Activated effector memory CD4-positive, alpha-beta T cell treated with Interleukin-2 at 50 U/mL for 16 hours (primary cell): ENCODE measurements around the gene TMEM248.
A peak's percentile ranks its signal among the peaks of the same experiment; 100 is the strongest.
"Not testable (repeated sequence)": the region's sequence is repeated elsewhere in the genome, so short reads cannot be mapped to it uniquely, and the experiment has no call there.

Experiments
- DNase-seq: peaks from one replicate; pipeline ENCODE4 v3.0.0-alpha.2; 2020

The TMEM248 gene

DNA sequence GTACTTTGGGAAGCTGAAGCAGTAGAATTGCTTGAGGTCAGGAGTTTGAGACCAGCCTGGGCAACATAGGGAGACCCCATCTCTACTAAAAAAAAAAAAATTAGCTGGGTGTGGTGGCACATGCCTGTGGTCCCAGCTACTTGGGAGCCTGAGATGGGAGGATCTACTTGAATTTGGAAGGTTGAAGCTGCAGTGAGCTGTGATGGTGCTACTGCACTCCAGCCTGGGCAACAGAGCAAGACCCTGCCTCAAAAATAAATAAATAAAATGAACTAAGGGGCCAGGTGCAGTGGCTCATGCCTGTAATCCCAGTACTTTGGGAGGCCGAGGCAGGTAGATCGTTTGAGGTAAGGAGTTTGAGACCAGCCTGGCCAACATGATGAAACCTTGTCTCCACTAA, 9.8 kb upstream of the TMEM248 start:
- not testable (repeated sequence) for DNase-seq

DNA sequence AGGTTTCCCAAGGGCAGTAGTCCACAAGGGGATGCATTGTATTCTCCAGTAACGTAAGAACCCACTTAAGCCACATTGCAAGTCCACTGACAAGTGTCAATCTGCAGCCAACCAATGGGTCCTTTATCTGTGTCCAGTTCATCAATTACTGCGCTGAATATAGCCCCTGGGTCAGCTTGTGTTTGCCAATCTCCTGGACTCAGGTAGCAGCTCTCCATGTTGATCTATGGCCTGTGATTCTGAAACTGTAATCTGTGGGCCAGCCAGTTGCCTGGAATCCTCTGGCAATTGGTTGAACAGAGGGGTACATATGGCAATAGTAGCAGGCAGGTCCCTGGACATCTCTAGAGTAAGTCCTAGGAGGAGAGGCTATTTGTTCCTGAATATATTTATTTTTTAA, 8.8 kb upstream of the TMEM248 start:
- no peak for DNase-seq

DNA sequence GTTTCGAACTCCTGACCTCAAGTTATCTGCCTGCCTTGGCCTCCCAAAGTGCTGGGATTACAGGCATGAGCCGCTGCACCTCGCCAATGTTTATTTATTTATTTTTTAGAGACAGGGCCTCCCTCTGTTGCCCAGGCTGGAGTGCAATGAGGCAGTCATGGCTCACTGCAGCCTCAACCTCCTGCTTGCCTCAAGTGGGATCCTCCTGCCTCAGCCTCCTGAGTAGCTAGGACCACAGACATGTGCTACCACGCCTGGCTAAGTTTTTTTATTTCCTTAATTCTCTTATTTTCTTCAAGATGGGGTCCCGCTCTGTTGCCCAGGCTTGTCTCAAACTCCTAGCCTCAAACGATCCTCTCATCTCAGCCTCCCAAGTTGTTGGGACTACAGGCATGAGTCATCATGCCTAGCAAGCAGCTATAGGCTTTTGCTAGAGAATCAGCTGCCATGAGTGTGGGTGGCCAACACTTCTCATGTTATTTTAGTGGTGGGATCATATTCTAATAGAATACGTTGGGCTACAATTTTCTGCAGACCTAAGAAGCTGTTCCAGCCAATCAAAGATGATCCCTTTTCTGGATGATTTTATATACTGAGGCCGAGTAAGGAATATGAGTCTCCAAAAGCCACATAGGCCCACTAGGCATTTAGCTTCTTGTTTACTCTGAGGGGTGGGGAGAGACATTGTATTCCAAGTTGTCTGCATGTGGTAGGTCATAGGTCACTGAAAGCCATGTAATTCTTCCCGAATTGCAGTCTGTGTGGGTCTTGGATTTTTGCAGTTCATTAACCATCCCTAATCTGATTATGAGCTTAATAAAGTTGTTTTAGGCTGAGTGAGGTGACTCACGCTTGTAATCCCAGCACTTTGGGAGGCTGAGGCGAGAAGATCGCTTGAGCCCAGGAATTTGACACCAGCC, 7.6 kb upstream of the TMEM248 start:
- no peak for DNase-seq

DNA sequence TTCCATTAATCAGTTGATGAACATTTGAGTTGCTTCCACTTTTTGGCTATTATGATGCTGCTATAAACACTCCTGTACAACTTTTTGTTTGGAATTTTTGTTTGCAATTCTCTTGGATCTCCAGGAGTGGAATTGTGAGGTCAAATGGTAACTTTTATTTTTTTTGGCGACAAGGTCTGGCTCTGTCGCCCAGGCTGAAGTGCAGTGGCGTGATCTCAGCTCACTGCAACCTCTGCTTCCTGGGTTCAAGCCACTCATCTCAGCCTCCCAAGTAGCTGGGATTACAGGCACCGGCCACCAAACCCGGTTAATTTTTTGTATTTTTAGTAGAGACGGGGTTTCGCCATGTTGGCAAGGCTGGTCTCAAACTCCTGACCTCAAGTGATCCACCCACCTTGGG, 3.1 kb upstream of the TMEM248 start:
- DNase-seq: not testable (repeated sequence)

DNA sequence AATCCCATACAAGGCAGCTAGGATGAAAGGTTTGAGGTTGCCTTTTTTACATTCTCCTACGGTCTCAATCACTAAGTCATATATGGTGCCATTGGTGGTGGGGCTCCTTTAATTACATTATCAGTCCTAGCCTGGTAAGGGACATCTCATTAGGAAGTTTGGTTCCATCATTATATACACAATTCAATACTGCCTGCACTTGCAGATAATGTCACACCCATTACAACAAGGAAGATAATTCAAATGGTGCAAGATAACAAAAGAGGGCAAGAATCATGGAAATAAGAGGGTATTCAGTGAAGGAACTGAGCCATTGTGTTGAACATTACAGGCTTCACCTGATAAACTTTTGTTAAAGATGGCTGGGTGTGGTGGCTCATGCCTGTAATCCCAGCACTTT, 1.7 kb upstream of the TMEM248 start:
- no peak for DNase-seq

DNA sequence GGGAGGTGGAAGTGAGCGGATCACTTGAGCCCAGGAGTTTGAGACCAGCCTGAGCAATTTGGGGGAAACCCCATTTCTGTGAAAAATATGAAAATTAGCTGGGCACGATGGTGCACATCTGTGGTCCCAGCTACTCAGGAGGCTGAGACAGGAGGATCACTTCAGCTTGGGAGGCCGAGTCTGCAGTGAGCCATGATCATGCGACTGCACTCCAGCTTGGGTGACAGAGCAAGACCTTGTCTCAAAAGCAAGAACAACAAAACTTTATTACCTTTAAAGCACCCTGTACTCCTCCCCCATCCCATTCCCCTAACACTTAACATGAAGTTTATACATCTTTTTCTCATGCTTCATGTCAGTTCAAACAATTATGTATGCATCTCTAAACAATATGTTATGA, 1.3 kb upstream of the TMEM248 start:
- DNase-seq: no peak

DNA sequence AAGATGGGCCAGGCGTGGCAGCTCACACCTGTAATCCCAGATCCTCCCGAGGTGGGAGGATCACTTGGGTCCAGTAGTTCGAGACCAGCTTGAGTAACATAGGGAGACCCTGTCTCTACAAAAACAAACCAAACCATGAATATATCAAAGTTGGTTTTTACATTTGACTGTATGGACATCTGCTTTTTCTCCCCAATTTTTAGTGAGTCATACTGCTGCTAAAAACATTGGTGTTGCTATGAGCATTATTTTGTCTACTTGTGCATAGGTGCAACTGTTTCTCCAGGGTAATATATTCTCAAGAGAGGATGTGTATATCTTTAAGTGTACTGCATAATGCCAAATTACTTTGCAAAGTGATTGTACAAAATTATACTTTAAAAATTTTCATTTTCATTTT, 769 bp upstream of the TMEM248 start:
- no peak for DNase-seq

DNA sequence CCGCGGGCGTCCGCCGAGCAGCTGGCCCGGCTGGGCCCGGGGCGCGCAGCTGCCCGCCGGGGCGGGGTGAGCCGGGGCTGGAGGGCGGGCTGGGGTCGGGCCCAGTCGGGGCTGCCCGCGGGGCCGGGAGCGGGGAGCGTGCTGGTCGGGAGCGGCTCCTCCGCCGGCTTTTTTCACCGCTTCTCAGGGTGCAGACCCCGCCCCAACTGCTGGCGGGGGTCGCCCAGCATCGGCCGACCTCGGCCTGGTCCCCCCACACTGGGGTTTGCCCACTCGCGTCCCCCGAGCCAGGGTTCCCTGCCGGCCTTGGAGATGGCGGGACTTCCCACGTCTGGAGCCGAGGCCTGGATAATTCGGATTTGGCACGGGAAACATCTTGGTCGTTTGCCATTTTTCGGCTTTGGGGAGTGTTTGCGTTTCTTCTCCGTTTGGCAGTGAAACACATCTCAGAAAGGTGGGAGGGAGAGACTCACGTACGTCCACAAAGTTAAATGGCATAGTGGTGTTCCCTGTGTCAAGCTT, 432 bp downstream of the TMEM248 start:
- peak; percentile 2 for DNase-seq

DNA sequence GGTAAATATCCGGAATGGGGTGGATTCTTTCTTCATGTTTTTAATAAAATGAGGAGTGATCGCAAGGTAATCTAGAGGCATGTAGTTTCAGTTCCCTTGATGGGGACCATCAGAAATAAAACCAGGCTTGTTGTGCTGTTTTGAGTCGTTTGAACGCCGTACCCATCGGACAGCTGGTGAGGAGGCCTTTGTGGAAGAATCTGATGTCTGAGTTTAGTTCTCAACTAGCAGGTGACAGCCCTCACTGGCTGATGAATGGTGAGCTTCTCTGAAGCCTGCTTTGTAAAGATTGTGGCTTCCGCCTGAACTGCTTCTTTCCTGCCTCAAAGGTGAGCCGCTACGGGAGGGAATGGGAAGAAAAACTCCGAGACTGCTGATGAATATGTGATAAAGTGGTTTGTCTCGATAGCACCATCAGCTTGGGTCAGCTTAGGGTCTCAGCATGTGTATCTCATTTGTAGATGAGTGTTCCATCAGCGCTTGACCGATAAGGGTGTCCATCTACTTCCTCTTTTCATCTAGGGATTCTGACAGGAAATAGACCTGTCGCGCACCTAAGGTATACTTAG, 977 bp downstream of the TMEM248 start:
- peak; percentile 25 for DNase-seq

DNA sequence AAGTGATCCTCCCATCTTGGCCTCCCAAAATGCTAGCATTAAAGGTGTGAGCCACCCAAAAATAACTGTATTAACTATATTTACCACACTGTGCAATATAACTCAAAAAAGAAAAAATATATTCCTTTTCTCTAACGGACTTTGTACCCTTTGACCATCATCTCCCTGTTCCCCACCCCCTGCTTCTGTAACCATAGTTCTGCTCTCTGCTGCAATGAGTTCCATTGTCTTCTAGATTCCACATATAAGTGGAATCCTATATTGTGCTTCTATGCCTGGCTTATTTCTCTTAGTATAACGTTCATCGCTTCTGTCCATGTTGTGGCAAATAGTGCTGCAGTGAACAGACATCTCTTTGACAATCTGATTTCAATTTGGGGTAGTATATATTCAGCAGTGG, 4.2 kb downstream of the TMEM248 start:
- DNase-seq: no peak

DNA sequence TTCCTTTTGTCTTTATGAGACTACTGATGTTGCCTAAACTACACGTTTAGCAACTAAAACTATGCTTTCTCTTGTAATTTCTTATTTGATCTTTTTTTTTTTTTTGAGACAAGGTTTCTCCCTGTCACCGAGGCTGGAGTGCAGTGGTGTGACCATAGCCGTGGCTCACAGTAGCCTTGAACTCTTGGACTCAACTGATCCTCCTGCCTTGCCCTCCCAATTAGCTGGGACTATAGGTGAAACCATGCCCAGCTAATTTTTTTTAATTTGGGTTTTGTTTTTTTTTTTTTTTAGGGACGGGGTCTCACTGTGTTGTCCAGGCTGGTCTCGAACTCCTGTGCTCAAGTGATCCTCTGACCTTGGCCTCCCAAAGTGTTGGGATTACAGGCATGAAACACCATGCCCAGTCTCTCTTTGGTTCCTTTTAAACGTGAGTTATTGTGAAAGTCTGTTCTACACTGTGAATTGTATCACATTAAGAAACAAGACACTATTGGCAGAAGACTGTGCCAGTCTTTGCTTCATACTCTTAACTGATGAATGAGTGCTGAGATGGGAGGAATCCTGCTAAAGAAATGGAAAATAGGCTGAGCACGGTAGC, 6.4 kb downstream of the TMEM248 start:
- no peak for DNase-seq

DNA sequence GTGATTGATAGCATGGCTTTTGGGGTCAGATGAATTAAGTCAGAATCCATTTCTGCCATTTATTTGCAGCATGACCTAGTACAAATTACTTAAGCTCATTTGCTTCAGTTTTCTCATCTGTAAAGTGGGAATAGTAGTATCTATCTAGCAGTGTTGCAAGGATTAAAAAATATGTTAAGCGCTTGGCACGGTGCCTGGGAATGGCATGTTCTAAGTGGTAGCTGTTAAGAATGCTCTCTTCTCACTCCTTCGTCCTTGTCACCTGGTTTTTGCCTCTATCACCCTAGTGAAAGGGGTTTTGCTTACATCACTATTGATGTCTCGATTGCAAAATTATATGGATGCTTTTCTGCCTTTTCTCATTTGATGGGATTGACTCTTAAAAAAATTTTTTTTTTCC, 7.4 kb downstream of the TMEM248 start:
- no peak for DNase-seq

DNA sequence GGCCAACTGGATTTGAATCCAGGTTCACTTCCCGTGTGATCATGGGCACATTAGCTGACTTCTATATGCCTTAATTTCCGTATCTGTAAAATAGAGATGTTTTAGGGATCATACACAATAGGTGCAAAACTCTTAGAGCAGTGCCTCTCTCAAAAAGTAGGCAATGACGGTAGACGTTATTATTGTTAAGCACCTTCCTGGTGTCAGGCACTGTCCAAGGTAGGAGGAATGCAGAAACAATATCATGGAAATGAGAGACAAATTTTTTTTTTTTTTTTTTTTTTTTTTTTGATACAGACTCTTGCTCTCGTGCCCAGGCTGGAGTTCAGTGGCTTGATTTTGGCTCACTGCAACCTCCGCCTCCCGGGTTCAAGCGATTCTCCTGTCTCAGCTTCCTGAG, 8.1 kb downstream of the TMEM248 start:
- DNase-seq: no peak

DNA sequence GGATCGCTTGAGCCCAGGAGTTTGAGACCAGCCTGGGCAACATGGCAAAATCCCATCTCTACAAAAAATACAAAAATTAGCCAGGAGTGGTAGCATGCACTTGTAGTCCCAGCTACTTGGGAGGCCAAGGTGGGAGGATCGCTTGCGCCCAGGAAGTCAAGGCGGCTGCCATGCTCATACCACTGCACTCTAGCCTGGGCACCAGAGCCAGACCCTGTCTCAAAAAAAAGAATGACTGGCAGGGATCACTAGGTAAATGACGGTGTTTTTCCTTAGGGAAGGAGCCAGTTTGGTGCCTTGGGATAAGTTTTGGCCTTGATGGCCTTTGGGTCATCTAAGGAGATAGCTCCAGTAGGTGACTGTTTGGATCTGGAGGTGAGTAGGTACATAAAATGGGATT, 8.9 kb downstream of the TMEM248 start:
- no peak for DNase-seq

DNA sequence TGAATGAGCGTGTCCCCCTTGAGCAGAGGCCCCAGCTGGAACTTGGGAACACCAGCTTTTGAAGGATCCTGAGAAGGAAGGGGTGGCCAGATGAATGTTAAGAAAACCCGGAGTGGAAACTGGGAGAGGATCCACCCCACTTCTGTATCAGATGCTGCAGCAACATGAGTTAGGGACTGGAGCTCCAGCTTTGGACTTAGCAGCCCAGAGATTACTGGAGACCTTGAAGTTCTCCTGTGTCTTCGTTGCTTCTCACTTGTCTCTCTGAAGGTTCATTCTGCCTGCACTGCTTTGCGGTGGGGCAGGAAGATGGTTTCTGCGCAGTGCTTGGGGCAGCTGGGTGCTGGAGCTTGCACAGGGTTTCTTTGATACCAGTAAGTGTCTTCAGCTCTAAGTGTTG, 9.3 kb downstream of the TMEM248 start:
- no peak for DNase-seq

DNA sequence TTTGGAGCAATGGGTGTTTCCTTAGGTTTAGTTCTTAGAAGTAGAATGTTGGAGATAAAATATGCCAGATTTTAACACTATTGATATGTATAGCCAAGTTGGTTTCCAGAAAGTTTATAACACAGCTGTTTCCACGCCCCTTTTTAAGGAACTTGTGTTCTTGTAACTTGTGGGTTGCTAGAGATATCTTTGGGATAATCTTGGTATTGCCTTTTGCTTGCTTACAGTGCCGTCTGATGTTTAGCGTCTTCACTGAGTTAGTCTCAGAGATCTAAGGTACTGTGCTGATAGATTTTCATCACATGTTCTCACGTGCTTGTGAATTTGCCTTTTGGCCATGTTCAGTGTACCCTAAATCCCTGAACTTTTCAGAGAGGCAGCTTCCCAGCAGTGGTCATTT, 12.4 kb downstream of the TMEM248 start:
- no peak for DNase-seq

DNA sequence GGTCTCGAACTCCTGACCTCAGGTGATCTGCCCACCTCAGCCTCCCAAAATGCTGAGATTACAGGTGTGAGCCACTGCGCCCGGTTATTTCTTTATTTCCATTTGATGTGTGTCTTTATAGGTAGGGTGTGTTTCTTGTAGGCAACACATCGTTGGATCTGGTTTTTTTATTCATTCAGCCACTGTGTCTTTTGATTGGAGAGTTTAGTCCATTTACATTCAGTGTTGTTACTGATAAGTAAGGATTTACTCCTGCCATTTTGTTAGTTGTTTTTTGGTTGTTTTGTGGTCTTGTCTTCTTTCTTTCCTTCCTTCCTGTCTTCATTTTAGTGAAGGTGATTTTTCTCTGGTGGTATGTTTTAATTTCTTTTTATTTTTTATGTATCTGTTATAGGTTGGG, 16.9 kb downstream of the TMEM248 start:
- no peak for DNase-seq

DNA sequence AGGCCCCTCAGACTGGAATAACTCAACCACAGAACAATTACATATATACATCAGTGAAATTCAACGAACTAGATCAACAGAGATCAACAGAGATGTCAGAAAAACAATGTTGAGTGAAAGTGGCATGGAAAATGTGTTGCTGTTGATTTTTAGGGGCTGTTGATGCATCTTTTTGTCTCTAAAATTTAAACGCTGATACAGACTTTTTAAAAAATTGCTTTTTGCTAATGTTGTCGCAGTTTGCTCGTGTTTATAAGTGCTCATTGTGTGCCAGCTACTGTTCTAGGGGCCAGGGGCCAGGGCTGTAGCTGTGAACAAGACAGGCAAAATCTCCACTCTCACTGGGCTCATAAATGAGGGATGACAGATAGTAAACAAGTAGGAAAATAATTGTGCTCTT, 18.3 kb downstream of the TMEM248 start:
- DNase-seq: no peak

DNA sequence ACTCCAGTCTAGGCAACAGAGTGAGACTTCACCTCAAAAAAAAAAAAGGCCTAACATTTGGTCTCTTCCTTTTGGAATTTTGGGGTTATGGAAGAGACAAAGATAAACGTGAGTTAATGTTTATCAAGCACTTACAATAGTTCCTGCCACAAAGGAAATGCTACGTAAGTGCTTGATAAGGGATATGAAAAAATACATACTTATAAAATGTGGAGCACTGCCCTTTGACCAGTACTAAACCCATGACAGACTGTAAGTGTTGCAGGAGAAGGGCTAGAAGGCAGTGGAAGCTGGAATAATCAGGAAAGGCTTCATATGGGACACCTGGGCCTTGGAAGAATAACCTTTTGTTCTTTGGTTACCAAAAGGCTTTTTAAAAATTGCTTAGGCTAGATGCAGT, 25.5 kb downstream of the TMEM248 start:
- DNase-seq: no peak

DNA sequence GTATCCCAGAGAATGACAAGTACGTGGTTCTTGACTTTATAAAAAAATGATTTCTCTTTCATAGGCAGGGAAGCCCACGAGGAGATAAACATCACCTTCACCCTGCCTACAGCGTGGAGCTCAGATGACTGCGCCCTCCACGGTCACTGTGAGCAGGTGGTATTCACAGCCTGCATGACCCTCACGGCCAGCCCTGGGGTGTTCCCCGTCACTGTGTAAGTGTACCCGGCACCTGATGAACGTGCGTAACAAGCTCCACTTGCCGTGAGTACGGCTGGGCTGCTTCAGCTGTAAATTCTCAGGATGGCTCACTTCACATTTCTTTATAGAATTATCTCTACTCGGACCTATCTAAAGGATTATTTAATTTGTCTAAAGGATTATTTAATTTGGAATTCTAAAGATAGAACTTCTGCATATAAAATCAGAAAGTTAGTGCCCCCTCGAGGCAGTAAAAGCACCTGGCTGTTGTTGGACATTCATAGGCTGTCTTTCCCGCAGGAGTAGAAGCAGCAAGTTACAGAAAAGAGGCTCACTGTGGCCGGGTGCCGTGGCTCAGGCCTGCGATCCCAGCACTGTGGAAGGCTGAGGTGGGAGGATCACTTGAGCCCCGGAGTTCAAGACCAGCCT, 27.6 kb downstream of the TMEM248 start:
- no peak for DNase-seq

DNA sequence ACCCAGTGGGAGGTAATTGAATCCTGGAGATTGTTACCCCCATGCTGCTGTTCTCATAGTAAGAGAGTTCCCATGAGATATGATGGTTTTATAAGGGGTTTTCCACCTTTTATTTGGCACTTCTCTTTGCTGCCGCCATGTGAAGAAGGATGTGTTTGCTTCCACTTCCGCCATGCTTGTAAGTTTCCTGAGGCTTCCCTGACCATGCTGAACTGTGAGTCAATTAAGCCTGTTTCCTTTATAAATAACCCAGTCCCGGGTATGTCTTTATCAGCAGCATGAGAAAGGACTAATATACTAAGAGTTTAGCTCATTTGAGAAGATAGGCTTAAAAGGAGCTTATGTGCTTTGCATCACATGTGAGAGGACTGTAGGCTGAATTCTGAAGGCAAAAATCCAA, 29.3 kb downstream of the TMEM248 start:
- DNase-seq: no peak

DNA sequence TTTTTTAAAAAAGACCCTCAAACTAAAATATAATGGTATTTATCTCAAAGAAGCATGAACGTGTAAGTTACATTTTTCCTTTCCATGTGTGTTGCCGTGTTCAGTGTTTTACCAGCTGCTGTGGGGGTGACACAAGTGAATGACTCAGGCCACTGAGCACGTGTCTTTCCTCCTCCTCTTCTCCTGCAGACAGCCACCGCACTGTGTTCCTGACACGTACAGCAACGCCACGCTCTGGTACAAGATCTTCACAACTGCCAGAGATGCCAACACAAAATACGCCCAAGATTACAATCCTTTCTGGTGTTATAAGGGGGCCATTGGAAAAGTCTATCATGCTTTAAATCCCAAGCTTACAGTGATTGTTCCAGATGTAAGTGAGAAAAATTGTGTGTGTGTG, 29.7 kb downstream of the TMEM248 start:
- DNase-seq: no peak

DNA sequence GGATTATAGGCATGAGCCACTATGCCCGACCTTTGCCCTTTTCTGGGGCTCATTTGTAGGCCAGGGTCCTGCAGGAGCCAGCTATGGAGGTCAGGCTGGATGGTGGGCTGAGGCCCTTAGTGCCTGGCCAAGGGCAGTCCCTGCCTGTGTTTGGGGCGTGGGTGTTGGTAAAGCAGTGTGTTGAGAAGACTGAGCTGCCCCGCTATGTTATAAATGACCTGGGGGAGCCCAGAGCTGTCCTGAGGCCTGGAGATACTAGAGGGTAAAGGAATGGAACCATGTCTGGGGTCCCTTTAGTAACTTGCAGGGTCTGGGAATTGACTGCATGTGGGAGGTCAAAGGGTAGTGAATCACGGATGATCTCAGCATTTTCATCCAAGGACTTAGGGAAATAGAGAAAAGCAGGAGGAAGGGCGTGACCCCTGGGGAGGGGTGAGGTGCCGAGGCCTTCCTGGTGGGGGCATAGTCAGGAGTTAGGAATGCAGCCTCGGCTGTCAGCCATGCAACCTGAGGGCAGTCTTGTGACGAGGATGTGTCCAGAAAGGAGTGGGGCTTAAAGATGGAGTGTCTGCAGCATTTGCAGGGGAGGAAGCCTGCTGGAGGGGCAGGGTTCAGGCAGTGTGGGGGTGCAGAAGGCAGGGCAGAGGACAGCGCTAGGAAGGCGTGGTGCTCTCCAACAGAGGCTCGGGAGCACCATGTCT, 31.5 kb downstream of the TMEM248 start:
- DNase-seq: no peak
